Mucosa of descending colon (tissue), 3 donors: Measurements from ENCODE around the gene PDE6C. TPM values are rescaled to one million over a fixed set of nuclear protein-coding genes. Genes with fewer than 3 reads are reported as not detected.

ENCODE experiments used
- ATAC-seq: fragments of 200-7000 bp; cut with Tn5 transposase; one replicate; pipeline ENCODE4 v1.9.1; 2020; ENCODE audit warnings: mild to moderate bottlenecking, moderate library complexity
- DNase-seq, 3 donors: peaks; one replicate each; pipeline ENCODE4 v3.0.0-alpha.2; 2020
- H3K36me3 ChIP-seq: fragments of 200-600 bp; one replicate; pipeline ENCODE4 v1.8.0; 2021; ENCODE audit warnings: low read depth, mild to moderate bottlenecking
- H3K4me1 ChIP-seq: fragments of 200-600 bp; one replicate; pipeline ENCODE4 v1.8.0; 2021; ENCODE audit warnings: low read depth, mild to moderate bottlenecking
- H3K4me3 ChIP-seq: fragments of 200-600 bp; one replicate; pipeline ENCODE4 v1.8.0; 2021; ENCODE audit warnings: mild to moderate bottlenecking
- H3K9me3 ChIP-seq: fragments of 200-600 bp; one replicate; pipeline ENCODE4 v1.8.0; 2021; ENCODE audit warnings: mild to moderate bottlenecking
- CTCF ChIP-seq: fragments of 200-600 bp; IDR thresholded peaks from one replicate; pipeline ENCODE4 v1.8.0; 2022; ENCODE audit warnings: antibody characterized with exemption, mild to moderate bottlenecking
- intact Hi-C, 2 donors: fragments of 100-400 bp; cut with DNase I in 1 of 2; cut with micrococcal nuclease in 1 of 2; formaldehyde crosslinking; loops; one replicate each; pipeline versions ENCODE4 v1.11.0 to v1.11.1; 2022; cut with DNase I, micrococcal nuclease
- total RNA-seq, 3 donors: library from RNA; stranded (reverse); fragmentation: NEBNext Ultra II Directional in 2 of 3; extraction: Animal tissue kit (Norgen Biotek cat#: 25700) in 2 of 3; gene quantifications; one replicate each; pipeline versions ENCODE4 v1.2.1 to v1.2.4, GENCODE V29; 2021 to 2023
- donor health status: DM: no; HTN: no; CAD: no; lungs with moderate emphysema.
- donor health status: DM: no; HTN: no; CAD: no.
- donor health status: DM: no; HTN: yes; CAD: no.

PDE6C gene
- total RNA-seq, 3 donors from 2014 or later: not detected

GRCh38 chr10:93589648-93590562 is 22.4 kb upstream of the PDE6C start:
- DNase-seq (no peak), ATAC-seq (no peak)
- Histone ChIP-seq H3K4me1 (peaks cover 12% of the 10 kb centered on the region), H3K9me3 (no peaks in the 10 kb centered on the region), H3K4me3 (no peak overlapping the region), H3K36me3 (no peaks in the 10 kb centered on the region)
- intact Hi-C loops: no loop called here
- TF ChIP-seq CTCF: no peak

- Histone ChIP-seq H3K4me3 (no peak overlapping the region), H3K36me3 (no peaks in the 10 kb centered on the region), H3K4me1 (peaks cover 12% of the 10 kb centered on the region), H3K9me3 (no peaks in the 10 kb centered on the region)
- DNase-seq (no peak), ATAC-seq (no peak)
- intact Hi-C loops: no loop called here
- no peak for TF ChIP-seq CTCF
Measured at GRCh38 chr10:93590638-93591037, 21.7 kb upstream of the PDE6C start.

GRCh38 chr10:93591065-93591808 is 21.1 kb upstream of the PDE6C start:
- DNase-seq (peak; percentile 61 to 81 (median 67)), ATAC-seq (peak; percentile 94)
- H3K36me3 ChIP-seq: no peaks in the 10 kb centered on the region
- no peak overlapping the region for H3K4me3 ChIP-seq
- no peaks in the 10 kb centered on the region for H3K9me3 ChIP-seq
- intact Hi-C loops: no loop called here
- TF ChIP-seq CTCF: no peak
- peaks cover 12% of the 10 kb centered on the region for H3K4me1 ChIP-seq

- Histone ChIP-seq H3K36me3 (no peaks in the 10 kb centered on the region), H3K4me3 (no peak overlapping the region), H3K4me1 (peaks cover 12% of the 10 kb centered on the region), H3K9me3 (no peaks in the 10 kb centered on the region)
- intact Hi-C loops: no loop called here
- TF ChIP-seq CTCF: no peak
- DNase-seq (no peak), ATAC-seq (no peak)
Measured at GRCh38 chr10:93593254-93593653, 19.1 kb upstream of the PDE6C start.

GRCh38 chr10:93593749-93594148 is 18.6 kb upstream of the PDE6C start:
- peaks cover 12% of the 10 kb centered on the region for H3K4me1 ChIP-seq
- H3K9me3 ChIP-seq: no peaks in the 10 kb centered on the region
- H3K4me3 ChIP-seq: no peak overlapping the region
- H3K36me3 ChIP-seq: no peaks in the 10 kb centered on the region
- no peak for TF ChIP-seq CTCF
- ATAC-seq: no peak
- DNase-seq: no peak
- intact Hi-C loops: no loop called here
